IPS-11a (cell line): ENCODE measurements around the gene CA5A.
"Not testable (repeated sequence)": the region's sequence is repeated elsewhere in the genome, so short reads cannot be mapped to it uniquely, and the experiment has no call there.

Experiments
- H3K4me3 ChIP-seq: one replicate; pipeline ENCODE4 v1.5.1; 2013; ENCODE audit warnings: low read depth, low read length, control low read depth

The CA5A gene

GRCh38 chr16:87870418-87871291 is 65.7 kb downstream of the CA5A start:
- not testable (repeated sequence) for H3K4me3 ChIP-seq

- H3K4me3 ChIP-seq, result not testable (repeated sequence)
Observed at GRCh38 chr16:87869879-87870417, 66.4 kb downstream of the CA5A start.

- peak within 1 kb of the TSS; percentile 80 for H3K4me3 ChIP-seq
Observed at GRCh38 chr16:87869061-87869878, 67.1 kb downstream of the CA5A start, which contains the start of gene SLC7A5. Gene SLC7A5 (minus strand): TSS chr16:87869507. CDS start chr16:87869422, 85 bp downstream.

DNA sequence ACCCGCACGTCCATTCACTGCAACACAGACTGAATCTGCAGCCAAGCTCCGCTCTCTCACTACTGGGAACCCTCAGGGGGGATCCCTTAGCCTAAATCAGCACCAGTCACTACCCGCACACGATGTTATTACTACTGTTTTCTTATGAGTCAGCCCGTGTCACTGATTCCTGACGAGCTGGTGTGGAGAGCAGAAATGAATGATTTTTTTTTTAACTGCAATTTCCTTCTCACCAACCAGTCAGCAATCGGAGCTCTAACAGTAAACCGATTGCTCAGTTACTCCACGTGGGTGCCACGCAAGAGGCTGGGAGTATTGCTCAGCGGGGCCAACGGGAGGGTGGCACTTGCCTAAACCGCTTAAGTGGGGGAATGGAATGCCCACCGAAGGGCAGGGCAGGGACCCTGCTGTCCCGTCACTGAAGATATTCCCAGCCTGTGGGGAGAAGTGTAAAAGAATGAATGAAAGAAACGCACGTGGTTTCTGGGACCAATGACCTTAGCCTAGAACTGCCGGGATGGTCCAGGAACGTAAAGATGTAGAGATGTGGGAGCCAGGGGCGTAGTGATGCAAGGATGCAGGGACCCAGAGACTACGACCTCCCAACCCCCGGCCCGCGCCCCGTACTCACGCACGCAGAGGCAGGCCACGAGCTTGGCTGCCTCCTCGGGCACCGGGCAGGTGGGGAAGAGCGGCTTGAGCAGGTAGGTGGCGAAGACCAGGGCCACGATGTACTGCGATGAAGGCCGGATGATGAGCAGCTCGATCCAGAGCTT is 67.9 kb downstream of the CA5A start:
- H3K4me3 ChIP-seq, result peak overlapping the region; percentile 80

GRCh38 chr16:87865902-87866555 is 70.3 kb downstream of the CA5A start:
- not testable (repeated sequence) for H3K4me3 ChIP-seq

DNA sequence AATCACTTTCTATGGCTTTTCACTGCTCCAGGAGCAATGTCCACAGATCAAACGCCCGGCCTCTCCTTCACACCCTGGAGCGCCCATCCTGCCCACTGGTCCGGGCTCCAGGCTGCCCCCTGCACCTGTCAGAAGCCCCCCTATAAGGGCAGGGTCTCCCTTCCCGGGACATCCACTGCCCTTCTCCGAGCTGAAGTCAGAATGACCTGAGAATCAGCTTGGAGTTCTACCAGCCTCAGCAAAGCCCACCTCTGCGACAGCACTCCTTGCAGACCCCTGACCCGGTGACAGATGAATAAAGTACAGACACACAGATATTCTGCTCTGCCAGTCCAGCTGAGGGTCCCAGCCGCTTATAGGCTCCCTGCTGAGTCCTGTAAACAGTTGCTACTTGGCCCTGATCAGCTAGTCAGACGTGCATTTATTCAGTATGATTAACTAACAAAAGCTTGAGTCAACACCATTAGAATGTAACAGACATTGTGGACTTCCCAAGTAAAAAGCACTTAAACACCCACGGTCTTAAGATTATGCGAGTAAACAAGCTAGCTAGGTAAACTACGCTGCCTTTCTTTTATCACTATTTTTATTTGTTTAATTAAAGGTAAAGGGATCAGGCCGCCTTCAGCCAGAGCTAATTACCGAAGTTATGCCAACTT is 71.9 kb downstream of the CA5A start:
- no peak overlapping the region for H3K4me3 ChIP-seq

GRCh38 chr16:87863327-87863635 is 73.0 kb downstream of the CA5A start:
- H3K4me3 ChIP-seq, result not testable (repeated sequence)

GRCh38 chr16:87862597-87863326 is 73.6 kb downstream of the CA5A start:
- not testable (repeated sequence) for H3K4me3 ChIP-seq

DNA sequence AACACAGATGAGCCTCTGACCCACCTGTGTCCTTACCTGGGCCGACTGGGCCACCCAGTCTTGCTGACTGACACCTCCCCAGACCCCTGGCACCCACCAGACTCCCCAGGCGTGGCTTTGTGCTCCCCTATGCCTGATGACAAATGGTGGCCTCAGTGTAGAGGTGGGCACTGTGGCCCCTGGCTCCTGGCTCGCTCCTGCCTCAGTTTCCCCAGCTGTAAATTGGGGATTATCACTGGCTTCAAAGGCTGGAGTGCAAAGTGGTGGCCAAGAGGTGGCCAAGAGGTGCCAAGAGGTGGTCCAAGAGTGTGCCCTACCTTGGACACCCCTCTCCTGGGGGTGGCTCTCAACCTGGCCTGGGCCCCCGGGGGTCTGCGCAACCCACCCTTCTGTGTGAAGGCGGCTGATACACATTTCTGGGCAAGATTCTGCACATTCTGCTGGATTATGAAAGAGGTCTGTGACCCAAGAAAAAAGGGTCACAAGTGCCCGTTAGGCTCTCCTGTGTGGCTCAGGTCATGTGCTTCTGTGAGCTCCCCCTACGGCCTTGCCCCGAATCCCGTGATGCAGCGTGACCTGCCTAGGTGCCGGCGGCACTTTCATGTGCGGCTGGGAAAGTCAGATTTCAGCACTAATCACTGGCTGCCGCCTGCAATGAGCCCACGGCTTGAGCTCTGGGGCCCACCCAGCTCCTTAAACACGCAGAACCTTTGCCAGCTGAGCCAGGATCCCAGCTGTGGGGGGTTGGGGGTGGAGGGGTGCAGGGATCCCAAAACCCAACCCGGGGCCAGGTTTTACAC is 74.8 kb downstream of the CA5A start:
- H3K4me3 ChIP-seq, result not testable (repeated sequence)

GRCh38 chr16:87860553-87861299 is 75.6 kb downstream of the CA5A start:
- no peak overlapping the region for H3K4me3 ChIP-seq

GRCh38 chr16:87858151-87858993 is 78.0 kb downstream of the CA5A start:
- not testable (repeated sequence) for H3K4me3 ChIP-seq

DNA sequence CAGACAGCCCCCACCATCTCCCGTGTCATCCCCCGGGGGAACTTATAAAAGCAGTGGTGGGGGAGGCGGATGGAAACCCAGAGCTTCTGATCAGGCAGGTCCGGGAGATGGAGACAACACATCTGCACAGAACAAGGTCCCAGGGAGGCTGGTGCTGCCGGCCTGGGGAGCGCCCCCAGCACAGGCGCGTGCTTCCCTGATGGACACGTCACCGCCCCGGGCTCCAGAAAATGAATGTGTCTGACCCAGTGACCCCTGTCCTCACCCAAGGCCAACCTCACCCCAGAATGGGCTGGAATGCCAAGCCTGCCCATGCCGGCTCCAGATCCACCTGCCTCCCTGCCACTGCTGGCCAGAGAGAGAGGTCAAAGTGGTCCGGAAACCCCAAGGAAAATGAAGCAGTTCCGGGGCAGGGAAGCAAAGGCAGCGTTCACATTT is 79.5 kb downstream of the CA5A start:
- H3K4me3 ChIP-seq, result no peak overlapping the region

DNA sequence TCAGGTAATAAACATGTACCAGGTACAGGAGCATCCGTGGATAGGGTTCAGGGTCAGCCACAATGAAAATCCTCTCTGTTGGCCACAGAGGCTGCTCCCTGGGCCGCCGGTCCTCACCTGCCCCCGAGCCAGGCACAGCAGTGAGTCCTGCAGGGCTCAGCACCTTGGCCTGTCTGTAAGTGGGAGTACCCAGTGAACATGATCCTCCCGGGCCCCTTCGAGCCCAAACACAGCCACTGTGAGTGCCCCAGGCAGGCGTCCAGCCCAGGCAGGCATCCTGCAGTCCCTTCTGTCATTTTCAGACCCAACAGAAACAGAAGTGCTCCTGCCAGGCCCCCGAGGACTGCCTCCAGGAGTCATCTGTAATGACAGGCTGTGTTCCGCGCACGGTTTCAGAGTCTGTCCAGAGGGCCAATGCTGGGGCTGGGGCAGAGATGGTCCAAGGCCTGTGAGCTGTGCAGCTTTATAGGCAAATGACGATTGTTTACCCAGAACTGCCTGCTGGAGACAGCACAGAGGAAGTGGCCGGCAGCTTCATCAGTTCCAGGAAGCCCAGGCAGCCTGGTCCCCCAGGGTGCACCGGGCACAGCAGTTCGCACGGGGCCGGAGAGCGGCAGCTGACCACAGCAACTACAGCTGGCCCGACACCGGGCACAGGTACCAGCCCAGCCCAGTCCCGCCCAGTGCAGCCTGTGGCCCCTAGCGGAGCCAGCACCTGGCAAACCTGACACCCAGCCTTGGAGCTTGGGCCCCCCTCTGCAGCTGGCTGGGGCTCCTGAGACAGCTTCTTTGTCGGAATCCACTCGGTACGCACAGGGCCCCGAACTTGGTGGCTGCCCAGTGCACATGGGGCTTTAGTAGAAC is 80.2 kb downstream of the CA5A start:
- no peak overlapping the region for H3K4me3 ChIP-seq

- no peak overlapping the region for H3K4me3 ChIP-seq
Observed at GRCh38 chr16:87854907-87855683, 81.2 kb downstream of the CA5A start.
